ENCODE results near the gene RALA. TPM values are rescaled to one million over a fixed set of nuclear protein-coding genes. Genes with fewer than 3 reads are reported as not detected.

RALA gene
- total and polyA plus RNA-seq, 2 donors from 2014 or later = 21.5 to 25.1 TPM

- DNase-seq (no peak), FAIRE-seq (no peak)
- no peak for TF ChIP-seq CTCF (IDR thresholded peaks at IDR 0.05; ENCODE audit: borderline replicate concordance, extremely low read depth, insufficient read depth)
- H3K4me1 ChIP-seq (ENCODE audit: control insufficient read depth in 2 of 3, insufficient read depth in 2 of 3, low read depth in 1 of 3, low read length in 3 of 3) = peaks cover 0 to 2% (median 0%) of the 10 kb centered on the region in 3 donors
- no peaks in the 10 kb centered on the region for H3K36me3 ChIP-seq (ENCODE audit: control insufficient read depth in 2 of 3, insufficient read depth in 3 of 3, low read length in 3 of 3)
- no peak overlapping the region for H3K9ac ChIP-seq (ENCODE audit: low read length in 3 of 3)
- no peaks in the 10 kb centered on the region for H3K9me3 ChIP-seq (ENCODE audit: control insufficient read depth in 2 of 3, insufficient read depth in 1 of 3, low read length in 3 of 3)
- no peaks in the 10 kb centered on the region for H3K27me3 ChIP-seq (ENCODE audit: control insufficient read depth, insufficient read depth, low read length)
- no peak overlapping the region for H3K27ac ChIP-seq (ENCODE audit: low read depth in 2 of 2, low read length in 2 of 2)
- intact Hi-C loops (cut with DNase I) = loop anchor here (5.0 kb wide), 1 partner anchor 159 kb away; no protein-coding TSS in a partner anchor
- H3K4me3 ChIP-seq (ENCODE audit: low read length in 3 of 3) = no peak overlapping the region
Measured at GRCh38 chr7:39583539-39583938, 39.8 kb upstream of the RALA start.

GRCh38 chr7:39587393-39587792 is 36.0 kb upstream of the RALA start:
- no peak for DNase-seq
- Histone ChIP-seq H3K4me1 (ENCODE audit: control insufficient read depth in 2 of 3, insufficient read depth in 2 of 3, low read depth in 1 of 3, low read length in 3 of 3) (no peaks in the 10 kb centered on the region), H3K36me3 (ENCODE audit: control insufficient read depth in 2 of 3, insufficient read depth in 3 of 3, low read length in 3 of 3) (no peaks in the 10 kb centered on the region), H3K9me3 (ENCODE audit: control insufficient read depth in 2 of 3, insufficient read depth in 1 of 3, low read length in 3 of 3) (no peaks in the 10 kb centered on the region), H3K27me3 (ENCODE audit: control insufficient read depth, insufficient read depth, low read length) (no peaks in the 10 kb centered on the region), H3K27ac (ENCODE audit: low read depth in 2 of 2, low read length in 2 of 2) (no peak overlapping the region), H3K4me3 (ENCODE audit: low read length in 3 of 3) (no peak overlapping the region), H3K9ac (ENCODE audit: low read length in 3 of 3) (no peak overlapping the region)
- TF ChIP-seq CTCF (IDR thresholded peaks at IDR 0.05; ENCODE audit: borderline replicate concordance, extremely low read depth, insufficient read depth) = no peak
- intact Hi-C loops (cut with DNase I) = no loop called here
- FAIRE-seq = no peak

GRCh38 chr7:39588416-39588815 is 35.0 kb upstream of the RALA start:
- no peaks in the 10 kb centered on the region for H3K36me3 ChIP-seq (ENCODE audit: control insufficient read depth in 2 of 3, insufficient read depth in 3 of 3, low read length in 3 of 3)
- H3K9ac ChIP-seq (ENCODE audit: low read length in 3 of 3) = no peak overlapping the region
- TF ChIP-seq CTCF (IDR thresholded peaks at IDR 0.05; ENCODE audit: borderline replicate concordance, extremely low read depth, insufficient read depth) = no peak
- no peaks in the 10 kb centered on the region for H3K27me3 ChIP-seq (ENCODE audit: control insufficient read depth, insufficient read depth, low read length)
- FAIRE-seq (no peak), DNase-seq (peak in 1 of 5 donors; percentile 26)
- H3K9me3 ChIP-seq (ENCODE audit: control insufficient read depth in 2 of 3, insufficient read depth in 1 of 3, low read length in 3 of 3) = no peaks in the 10 kb centered on the region
- no peak overlapping the region for H3K27ac ChIP-seq (ENCODE audit: low read depth in 2 of 2, low read length in 2 of 2)
- H3K4me1 ChIP-seq (ENCODE audit: control insufficient read depth in 2 of 3, insufficient read depth in 2 of 3, low read depth in 1 of 3, low read length in 3 of 3) = no peaks in the 10 kb centered on the region
- intact Hi-C loops (cut with DNase I) = no loop called here
- H3K4me3 ChIP-seq (ENCODE audit: low read length in 3 of 3) = no peak overlapping the region
